ENCODE data around the gene RAPGEF1. TPM values are rescaled to one million over a fixed set of nuclear protein-coding genes. Genes with fewer than 3 reads are reported as not detected.

Gene RAPGEF1
- total and polyA plus RNA-seq, 2 of the 13 experiments (the other 11 are each of a cell fraction or from before 2014, with no cell fraction given): 21.2 to 38.9 TPM

GRCh38 chr9:131776473-131776872 is 36.6 kb upstream of the RAPGEF1 start (continued):
- TF ChIP-seq ZNF124 (CRISPR knock-in tag; IDR thresholded peaks at IDR 0.05): 0 out of 2 replicates have a peak, but pooled peaks have one; percentile 32
- no peak for TF ChIP-seq JDP2 (CRISPR knock-in tag; IDR thresholded peaks at IDR 0.05; ENCODE audit: borderline replicate concordance)
- TF ChIP-seq CCDC6 (CRISPR knock-in tag; IDR thresholded peaks at IDR 0.05): no peak
- no peak for TF ChIP-seq ZNF34 (CRISPR knock-in tag; IDR thresholded peaks at IDR 0.05; ENCODE audit: borderline replicate concordance)
- no peak for TF ChIP-seq POLR2AphosphoS2 (IDR thresholded peaks at IDR 0.05; ENCODE audit: low read depth, low read length)
- no peak for TF ChIP-seq ZNF609 (CRISPR knock-in tag; IDR thresholded peaks at IDR 0.05; ENCODE audit: borderline replicate concordance)
- no peak for TF ChIP-seq ZNF225 (CRISPR knock-in tag; IDR thresholded peaks at IDR 0.05)
- TF ChIP-seq SAP130 (CRISPR knock-in tag; IDR thresholded peaks at IDR 0.05; ENCODE audit: low read depth): 0 out of 2 replicates have a peak, but pooled peaks have one; percentile 13
- no peak for TF ChIP-seq PATZ1 (CRISPR knock-in tag; IDR thresholded peaks at IDR 0.05)
- TF ChIP-seq NR3C1 (CRISPR knock-in tag; IDR thresholded peaks at IDR 0.05): no peak
- no peak for TF ChIP-seq SYNCRIP (IDR thresholded peaks at IDR 0.05; ENCODE audit: insufficient read depth, low read depth, low read length)
- peak; percentile 58; the same call in 1 of the 2 replicates for TF ChIP-seq ZSCAN21 (CRISPR knock-in tag; IDR thresholded peaks at IDR 0.05; ENCODE audit: borderline replicate concordance)
- peak; percentile 49 for TF ChIP-seq SALL1 (CRISPR knock-in tag; IDR thresholded peaks at IDR 0.05)
- no peak for TF ChIP-seq ZXDC (CRISPR knock-in tag; IDR thresholded peaks at IDR 0.05)
- peak; percentile 22 for TF ChIP-seq ZNF687 (CRISPR knock-in tag; IDR thresholded peaks at IDR 0.05)
